HG03439 (cell line): ENCODE data around the gene CENPO.
A peak's percentile ranks its signal among the peaks of the same experiment; 100 is the strongest.
"Not testable (repeated sequence)": the region's sequence is repeated elsewhere in the genome, so short reads cannot be mapped to it uniquely, and the experiment has no call there.

Experiments
- ATAC-seq: cut with Tn5 transposase; IDR thresholded peaks from one replicate; pipeline ENCODE4 v1.9.1; 2021; ENCODE audit warnings: mild to moderate bottlenecking, moderate library complexity; ENCODE audit not compliant: unreplicated experiment

CENPO gene

GRCh38 chr2:24822049-24822706 lies 29.0 kb downstream of the CENPO start:
- no peak for ATAC-seq

- ATAC-seq: no peak
These were observed 30.9 kb downstream of the CENPO start for GRCh38 chr2:24824071-24824588.

- ATAC-seq: no peak
These were observed 32.0 kb downstream of the CENPO start for GRCh38 chr2:24824966-24825882.

GRCh38 chr2:24825883-24826772 lies 32.9 kb downstream of the CENPO start:
- ATAC-seq: no peak

DNA sequence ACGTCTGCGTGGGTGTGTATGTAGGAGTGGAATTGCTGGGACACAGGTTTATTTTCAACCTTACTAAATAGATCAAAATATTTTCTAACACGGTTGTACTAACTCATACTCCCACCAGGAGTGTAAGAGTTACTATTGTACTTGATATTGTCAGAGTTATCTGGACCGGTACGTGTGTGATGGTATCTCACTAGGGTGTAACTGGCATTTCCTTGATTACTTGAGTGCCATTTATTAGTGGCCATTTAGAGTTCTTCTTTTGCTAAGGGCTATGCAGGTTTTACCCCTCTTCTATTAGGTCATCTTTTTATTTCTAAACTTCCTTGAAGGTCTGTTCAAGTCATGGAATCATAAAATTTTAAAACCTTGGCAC lies 33.5 kb downstream of the CENPO start:
- no peak for ATAC-seq

DNA sequence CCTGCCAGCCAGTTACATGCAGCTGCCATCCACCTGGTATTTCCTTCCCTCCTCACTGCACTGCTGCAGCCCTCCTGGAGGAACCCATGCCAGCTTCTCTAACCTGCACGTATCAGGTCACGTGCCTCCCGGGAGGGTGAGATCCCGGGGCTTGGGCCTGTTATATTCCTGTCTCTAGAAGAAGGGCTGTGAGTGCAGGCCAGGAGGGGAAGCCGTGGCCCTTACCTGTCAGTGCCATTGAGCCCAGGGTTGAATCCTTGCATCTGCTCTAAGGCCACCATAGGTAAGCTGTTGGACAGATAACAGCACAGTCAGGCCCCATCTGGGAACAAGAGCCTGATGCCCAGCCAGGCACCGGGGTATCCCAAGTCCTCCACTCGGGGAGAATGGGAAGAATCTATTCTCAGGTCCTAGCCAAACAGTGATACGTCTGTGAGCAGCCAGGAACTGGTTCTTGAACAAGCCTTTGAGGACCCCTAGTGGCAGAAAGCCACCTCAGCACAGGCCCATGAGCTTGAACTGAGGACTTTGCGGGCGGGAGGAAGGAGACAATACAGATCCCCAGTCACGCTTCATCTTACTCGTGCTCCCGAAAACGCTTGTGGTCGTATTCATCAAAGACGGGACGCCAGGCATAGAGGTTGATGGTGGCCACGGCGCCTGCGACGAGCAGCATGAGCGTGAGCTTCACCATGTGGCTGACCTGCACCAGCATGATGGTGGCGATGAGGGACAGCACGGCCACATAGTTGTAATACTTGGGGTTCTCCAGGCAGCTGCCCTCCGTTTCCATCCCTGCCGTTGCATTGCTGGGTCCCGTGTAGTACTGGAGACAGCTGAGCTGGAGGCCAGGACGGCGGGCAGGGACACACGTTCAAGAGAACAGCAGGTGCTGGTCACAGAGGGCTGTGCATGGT lies 34.4 kb downstream of the CENPO start:
- ATAC-seq: peak; percentile 66

GRCh38 chr2:24828238-24828996 lies 35.2 kb downstream of the CENPO start:
- ATAC-seq: no peak

DNA sequence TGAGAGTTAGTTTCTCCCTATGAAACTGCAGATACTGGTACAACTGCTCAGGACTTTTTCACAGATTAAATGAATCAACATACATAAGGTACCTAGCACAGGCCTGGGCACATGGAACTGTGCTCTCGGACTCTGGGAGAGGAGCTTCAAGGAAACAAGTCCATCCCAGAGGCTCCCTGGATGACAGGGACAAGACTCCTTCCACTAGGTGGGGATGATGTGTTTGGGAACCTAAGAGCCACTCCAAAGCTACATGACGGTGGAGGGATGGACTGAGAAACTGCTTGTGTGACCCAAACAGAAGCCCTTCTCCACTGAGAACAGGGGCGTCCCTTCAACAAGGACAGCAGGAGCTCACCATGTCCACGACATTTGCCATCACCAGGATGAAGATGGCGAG lies 37.1 kb downstream of the CENPO start:
- ATAC-seq: no peak

- ATAC-seq: no peak
These were observed 37.6 kb downstream of the CENPO start for GRCh38 chr2:24830786-24831185.

DNA sequence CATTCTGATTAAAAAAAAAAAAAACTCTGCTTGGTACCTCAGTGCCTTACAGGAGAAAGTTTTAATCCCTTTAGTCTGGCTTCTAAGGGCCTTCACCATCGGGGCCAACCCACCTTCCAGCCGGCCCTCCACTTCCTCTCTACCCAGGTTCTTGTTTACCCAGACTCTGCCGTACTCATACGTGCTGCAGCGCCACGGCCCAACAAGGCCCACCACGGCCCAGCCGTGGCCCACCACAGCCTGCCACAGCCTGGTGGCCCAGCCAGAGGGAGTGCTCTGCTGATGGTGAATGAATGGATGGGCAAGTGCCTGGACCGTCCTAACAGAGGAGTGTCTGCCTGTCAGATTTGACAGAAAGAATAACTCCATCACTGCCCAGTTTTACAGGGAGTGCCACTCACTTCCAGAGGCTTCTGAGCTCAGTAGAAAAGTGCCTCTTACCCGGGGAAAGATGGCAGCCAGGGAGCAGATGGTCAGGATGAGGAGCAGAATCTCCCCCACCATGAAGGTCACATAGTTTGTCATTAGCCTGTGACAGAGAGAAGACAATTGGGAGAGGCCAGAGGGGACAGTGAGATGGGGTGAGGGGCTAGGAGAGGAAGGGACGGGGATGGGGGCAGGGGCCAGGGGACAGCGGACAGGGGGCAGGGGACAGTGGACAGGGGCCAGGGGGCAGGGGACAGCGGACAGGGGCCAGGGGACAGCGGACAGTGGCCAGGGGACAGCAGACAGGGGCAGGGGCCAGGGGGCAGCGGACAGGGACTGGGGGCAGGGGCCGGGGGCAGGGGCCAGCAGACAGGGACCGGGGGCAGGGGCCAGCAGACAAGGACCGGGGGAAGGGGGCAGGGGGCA lies 38.2 kb downstream of the CENPO start:
- no peak for ATAC-seq

GRCh38 chr2:24832073-24832461 lies 38.8 kb downstream of the CENPO start:
- no peak for ATAC-seq

DNA sequence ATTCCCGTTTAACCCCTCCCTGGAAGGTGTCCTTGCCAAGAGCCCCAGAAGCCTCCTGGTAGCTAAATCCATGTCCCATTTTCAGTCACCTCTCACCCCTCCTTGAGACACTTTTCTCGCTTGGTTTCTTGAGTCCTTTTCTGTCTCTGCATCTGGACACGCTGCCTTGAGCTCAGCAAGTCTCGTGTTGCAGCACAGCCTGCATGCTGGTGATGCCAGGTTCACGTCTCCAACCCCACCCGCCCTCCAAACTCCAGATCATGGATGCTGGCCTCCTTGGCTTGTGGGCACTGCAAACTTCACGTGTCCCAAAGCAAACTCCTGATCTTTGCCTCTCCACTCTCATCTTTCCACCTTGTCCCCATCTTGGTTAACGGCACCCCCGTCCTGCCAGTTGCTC lies 39.3 kb downstream of the CENPO start:
- no peak for ATAC-seq

DNA sequence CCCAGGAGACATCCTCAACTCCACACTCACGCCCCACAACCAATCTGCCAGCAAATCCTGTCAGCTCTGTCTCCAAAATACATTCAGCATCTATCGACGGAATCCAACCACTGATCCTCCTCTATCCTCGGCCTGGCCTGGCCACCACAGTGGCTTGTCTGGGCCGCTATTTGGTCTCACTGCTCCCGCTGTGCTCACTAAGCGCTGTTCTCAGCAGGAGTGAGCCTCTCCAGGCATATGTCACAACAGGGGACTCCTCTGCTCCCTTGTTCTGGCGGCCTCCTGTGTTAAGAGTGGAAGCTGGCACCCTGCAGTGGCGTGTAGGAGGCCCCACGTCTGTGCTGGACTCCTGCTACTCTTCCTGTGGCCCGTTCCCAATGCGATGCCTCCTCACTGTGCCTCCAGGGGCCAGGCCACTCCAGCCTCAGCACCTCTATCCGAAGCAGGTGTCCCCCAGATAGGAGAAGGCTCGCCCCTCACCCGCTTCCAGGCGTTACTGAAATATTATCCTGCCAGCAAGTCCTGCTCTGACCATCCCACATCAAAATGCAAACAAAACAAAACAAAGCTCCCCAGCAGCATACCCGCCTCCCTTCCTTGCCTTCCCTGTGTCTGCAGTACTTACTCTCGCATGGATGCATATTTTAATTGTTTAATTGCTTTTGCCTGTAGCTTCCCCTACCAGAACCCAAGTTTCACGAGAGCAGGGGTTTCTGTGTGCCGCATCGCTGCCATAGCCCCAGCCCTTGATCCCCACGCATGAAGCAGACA lies 39.9 kb downstream of the CENPO start:
- no peak for ATAC-seq

- ATAC-seq: no peak
These were observed 40.9 kb downstream of the CENPO start for GRCh38 chr2:24833821-24834732.

DNA sequence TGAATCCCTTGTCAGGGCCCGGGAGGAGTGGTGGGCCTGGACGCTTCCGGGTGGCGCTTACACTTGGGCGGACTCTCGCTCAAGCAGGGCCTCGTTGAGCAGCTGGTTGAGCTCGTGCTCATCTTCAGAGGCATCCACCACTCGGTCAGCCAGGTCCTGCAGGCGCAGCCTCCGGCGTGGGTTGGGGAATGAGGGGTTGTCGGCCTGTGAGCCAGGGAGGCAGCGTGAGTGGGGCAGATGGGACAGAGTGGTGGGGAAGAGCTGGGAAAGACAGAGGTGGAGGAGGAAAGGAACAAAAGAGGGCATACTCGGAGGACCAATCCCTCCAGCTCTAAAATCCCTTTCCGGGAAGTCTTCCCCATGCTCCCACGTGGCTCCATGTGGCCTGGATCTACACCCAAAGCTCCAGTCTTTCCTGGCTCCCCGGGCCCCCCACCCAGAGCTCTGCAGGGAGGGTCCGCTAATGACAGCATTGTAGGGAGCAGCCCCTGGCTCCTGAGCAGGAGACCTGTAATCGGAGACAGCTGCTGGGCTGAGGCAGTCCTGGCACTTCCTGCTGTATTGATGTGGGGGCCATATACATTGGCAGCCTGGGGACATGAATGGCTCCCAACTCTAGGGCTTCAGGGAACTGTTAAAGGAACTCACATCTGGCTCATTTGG lies 41.6 kb downstream of the CENPO start:
- no peak for ATAC-seq

DNA sequence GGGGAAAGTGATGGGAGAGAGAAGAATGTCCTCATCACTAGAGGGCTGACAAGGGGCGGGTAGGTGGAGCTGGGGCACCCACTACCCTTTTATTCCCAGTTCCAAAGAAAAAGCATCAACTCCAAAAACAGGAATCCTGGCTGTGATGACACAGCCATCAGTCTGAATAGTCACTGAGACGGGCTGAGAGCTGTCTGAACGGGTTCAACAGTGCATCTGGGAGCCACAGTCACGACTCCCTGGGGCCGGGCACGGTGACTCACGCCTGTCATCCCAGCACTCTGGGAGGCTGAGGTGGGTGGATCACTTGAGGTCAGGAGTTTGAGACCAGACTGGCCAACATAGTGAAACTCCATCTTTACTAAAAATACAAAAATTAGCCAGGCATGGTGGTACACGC lies 42.2 kb downstream of the CENPO start:
- ATAC-seq: not testable (repeated sequence)
